ENCODE results near the gene MGA. TPM values are rescaled to one million over a fixed set of nuclear protein-coding genes. Genes with fewer than 3 reads are reported as not detected.

MGA gene
- total and polyA plus RNA-seq, 2 donors (not counting 3 experiments of a cell fraction or from before 2014, with no cell fraction given) = 4.1 to 36.5 TPM

DNA sequence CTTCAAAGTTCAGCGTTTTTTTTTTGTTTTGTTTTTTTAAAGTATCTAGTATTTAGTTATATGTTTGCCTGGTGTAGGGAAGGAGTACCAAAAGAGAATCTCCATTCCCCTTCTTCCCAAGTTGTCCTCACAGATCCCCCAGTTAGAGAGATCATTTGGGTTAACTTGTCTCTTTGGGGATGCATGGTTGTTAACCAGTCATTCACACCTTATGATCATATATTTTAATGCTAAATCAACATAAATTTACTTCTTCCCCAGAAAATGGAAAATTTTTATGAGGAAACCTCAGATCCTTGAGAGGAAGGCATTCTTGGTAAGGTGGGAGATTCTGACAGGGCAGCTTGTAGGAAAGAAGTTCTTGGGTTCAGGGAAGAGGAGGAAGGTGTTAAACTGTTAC lies 1.5 kb upstream of the MGA start:
- no TSS peak for BruUV-seq (replicated peaks)
- TF ChIP-seq MYC (IDR thresholded peaks at IDR 0.05; ENCODE audit: low read depth, low read length) (no peak), POLR2AphosphoS5 (IDR thresholded peaks at IDR 0.05; ENCODE audit: insufficient read depth, low read depth, low read length) (no peak), POLR2A (IDR thresholded peaks at IDR 0.05; ENCODE audit: low read depth, low read length) (no peak), FOS (IDR thresholded peaks at IDR 0.05; ENCODE audit: borderline replicate concordance, insufficient read depth, low read length) (no peak)
- TF ChIP-seq, protein P1, sequence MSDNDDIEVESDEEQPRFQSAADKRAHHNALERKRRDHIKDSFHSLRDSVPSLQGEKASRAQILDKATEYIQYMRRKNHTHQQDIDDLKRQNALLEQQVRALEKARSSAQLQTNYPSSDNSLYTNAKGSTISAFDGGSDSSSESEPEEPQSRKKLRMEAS (IDR thresholded peaks at IDR 0.05; ENCODE audit: insufficient read depth, insufficient read length) = no peak
- TF ChIP-seq, protein P2, sequence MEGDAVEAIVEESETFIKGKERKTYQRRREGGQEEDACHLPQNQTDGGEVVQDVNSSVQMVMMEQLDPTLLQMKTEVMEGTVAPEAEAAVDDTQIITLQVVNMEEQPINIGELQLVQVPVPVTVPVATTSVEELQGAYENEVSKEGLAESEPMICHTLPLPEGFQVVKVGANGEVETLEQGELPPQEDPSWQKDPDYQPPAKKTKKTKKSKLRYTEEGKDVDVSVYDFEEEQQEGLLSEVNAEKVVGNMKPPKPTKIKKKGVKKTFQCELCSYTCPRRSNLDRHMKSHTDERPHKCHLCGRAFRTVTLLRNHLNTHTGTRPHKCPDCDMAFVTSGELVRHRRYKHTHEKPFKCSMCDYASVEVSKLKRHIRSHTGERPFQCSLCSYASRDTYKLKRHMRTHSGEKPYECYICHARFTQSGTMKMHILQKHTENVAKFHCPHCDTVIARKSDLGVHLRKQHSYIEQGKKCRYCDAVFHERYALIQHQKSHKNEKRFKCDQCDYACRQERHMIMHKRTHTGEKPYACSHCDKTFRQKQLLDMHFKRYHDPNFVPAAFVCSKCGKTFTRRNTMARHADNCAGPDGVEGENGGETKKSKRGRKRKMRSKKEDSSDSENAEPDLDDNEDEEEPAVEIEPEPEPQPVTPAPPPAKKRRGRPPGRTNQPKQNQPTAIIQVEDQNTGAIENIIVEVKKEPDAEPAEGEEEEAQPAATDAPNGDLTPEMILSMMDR (IDR thresholded peaks at IDR 0.05; ENCODE audit: extremely low read depth in 1 of 2, insufficient read depth in 1 of 2, low read depth in 1 of 2, low read length in 2 of 2) = no peak
- Histone ChIP-seq H3K79me2 (ENCODE audit: control insufficient read depth, insufficient read depth, low read length) (peaks cover 27% of the 10 kb centered on the region), H2AFZ (ENCODE audit: low read depth, low read length) (no peak overlapping the region), H3K9me3 (replicated peaks; ENCODE audit: control insufficient read depth, insufficient read depth, low read length) (no peaks in the 10 kb centered on the region), H3K4me3 (replicated peaks in 1 of 3; ENCODE audit: insufficient read depth in 1 of 3, low read depth in 1 of 3, low read length in 3 of 3) (no peak overlapping the region), H4K20me1 (replicated peaks; ENCODE audit: control insufficient read depth, extremely low read depth, insufficient read depth, low read length) (peaks cover 4% of the 10 kb centered on the region), H3K9me1 (replicated peaks; ENCODE audit: control insufficient read depth, extremely low read depth, insufficient read depth, low read length) (no peaks in the 10 kb centered on the region), H3K4me2 (ENCODE audit: insufficient read depth, low read length) (no peak overlapping the region), H3K9ac (replicated peaks; ENCODE audit: extremely low read depth, insufficient read depth, low read length) (no peak overlapping the region), H3K36me3 (ENCODE audit: control insufficient read depth in 2 of 2, extremely low read depth in 1 of 2, insufficient read depth in 2 of 2, low read length in 2 of 2) (no peaks in the 10 kb centered on the region), H3K27me3 (ENCODE audit: control insufficient read depth in 2 of 2, insufficient read depth in 2 of 2, low read length in 2 of 2) (peaks cover 2 to 14% of the 10 kb centered on the region in 2 experiments), H3K4me1 (ENCODE audit: control insufficient read depth, extremely low read depth, insufficient read depth, low read length) (peaks cover 26% of the 10 kb centered on the region), H3K27ac (ENCODE audit: insufficient read depth, low read depth, low read length) (no peak overlapping the region)
- dilution Hi-C loops (cut with MboI; ENCODE audit: extremely low pct_ligation_motif_present, low sequenced_read_pairs) (no loop called here), intact Hi-C loops (cut with micrococcal nuclease) (no loop called here)
- ChIA-PET CTCF (no interaction called here), POLR2A (no interaction called here)
- DNase-seq (ENCODE audit: low read depth, low spot score) (no peak), FAIRE-seq (no peak)

DNA sequence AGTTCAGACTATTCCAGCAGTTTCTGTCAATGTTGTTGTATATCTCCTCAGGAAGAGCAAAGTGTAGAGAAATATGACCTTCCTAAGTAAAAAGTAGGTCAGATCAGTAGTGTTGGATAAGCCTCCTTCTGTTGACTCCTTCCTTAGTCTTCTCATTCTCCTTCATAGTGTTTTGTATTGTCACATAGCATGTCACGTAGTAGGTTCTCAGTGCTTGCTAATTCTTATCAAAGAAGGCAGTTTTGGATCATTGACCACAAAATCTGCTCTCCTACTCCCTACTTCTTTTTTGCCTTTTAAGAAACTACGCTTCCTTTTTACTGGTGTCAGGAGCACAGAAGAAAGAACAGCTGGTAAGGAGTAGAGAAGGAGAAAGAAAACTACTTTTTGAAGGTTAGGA lies 1.0 kb upstream of the MGA start:
- no peaks in the 10 kb centered on the region for H3K9me1 ChIP-seq (replicated peaks; ENCODE audit: control insufficient read depth, extremely low read depth, insufficient read depth, low read length)
- H3K9me3 ChIP-seq (replicated peaks; ENCODE audit: control insufficient read depth, insufficient read depth, low read length) = no peaks in the 10 kb centered on the region
- H3K9ac ChIP-seq (replicated peaks; ENCODE audit: extremely low read depth, insufficient read depth, low read length) = no peak overlapping the region
- no peak overlapping the region for H2AFZ ChIP-seq (ENCODE audit: low read depth, low read length)
- peaks cover 4% of the 10 kb centered on the region for H4K20me1 ChIP-seq (replicated peaks; ENCODE audit: control insufficient read depth, extremely low read depth, insufficient read depth, low read length)
- H3K4me3 ChIP-seq (replicated peaks in 1 of 3; ENCODE audit: insufficient read depth in 1 of 3, low read depth in 1 of 3, low read length in 3 of 3) = no peak overlapping the region
- peaks cover 2 to 14% of the 10 kb centered on the region in 2 experiments for H3K27me3 ChIP-seq (ENCODE audit: control insufficient read depth in 2 of 2, insufficient read depth in 2 of 2, low read length in 2 of 2)
- intact Hi-C loops (cut with micrococcal nuclease) (no loop called here), dilution Hi-C loops (cut with MboI; ENCODE audit: extremely low pct_ligation_motif_present, low sequenced_read_pairs) (no loop called here)
- H3K79me2 ChIP-seq (ENCODE audit: control insufficient read depth, insufficient read depth, low read length) = peaks cover 32% of the 10 kb centered on the region
- DNase-seq (ENCODE audit: low read depth, low spot score) = no peak
- no peak overlapping the region for H3K4me2 ChIP-seq (ENCODE audit: insufficient read depth, low read length)
- H3K27ac ChIP-seq (ENCODE audit: insufficient read depth, low read depth, low read length) = no peak overlapping the region
- ChIA-PET CTCF (interaction anchor here (0.6 to 3.0 kb wide), 2 partner anchors 55 to 73 kb away, joined by 3 to 12 read pairs; no protein-coding TSS in a partner anchor), POLR2A (no interaction called here)
- H3K36me3 ChIP-seq (ENCODE audit: control insufficient read depth in 2 of 2, extremely low read depth in 1 of 2, insufficient read depth in 2 of 2, low read length in 2 of 2) = no peaks in the 10 kb centered on the region
- FAIRE-seq = no peak
- TF ChIP-seq, protein P1 (IDR thresholded peaks at IDR 0.05; ENCODE audit: insufficient read depth, insufficient read length) = no peak
- TF ChIP-seq EZH2 (IDR thresholded peaks at IDR 0.05; ENCODE audit: borderline replicate concordance, low read depth, low read length, severe bottlenecking) (no peak), GATA2 (IDR thresholded peaks at IDR 0.05; ENCODE audit: insufficient read depth, insufficient read length, low read depth, low read length) (no peak), FOS (IDR thresholded peaks at IDR 0.05; ENCODE audit: borderline replicate concordance, insufficient read depth, low read length) (no peak), MYC (IDR thresholded peaks at IDR 0.05; ENCODE audit: low read depth, low read length) (no peak), POLR2AphosphoS5 (IDR thresholded peaks at IDR 0.05; ENCODE audit: insufficient read depth, low read depth, low read length) (no peak), POLR2A (IDR thresholded peaks at IDR 0.05; ENCODE audit: low read depth, low read length) (no peak), JUN (IDR thresholded peaks at IDR 0.05; ENCODE audit: borderline replicate concordance, insufficient read depth, insufficient read length, low read depth) (no peak)
- TF ChIP-seq, protein P2 (IDR thresholded peaks at IDR 0.05; ENCODE audit: extremely low read depth in 1 of 2, insufficient read depth in 1 of 2, low read depth in 1 of 2, low read length in 2 of 2) = no peak
- H3K4me1 ChIP-seq (ENCODE audit: control insufficient read depth, extremely low read depth, insufficient read depth, low read length) = peaks cover 26% of the 10 kb centered on the region
- no TSS peak for BruUV-seq (replicated peaks)

Measured in endothelial cell of umbilical vein (primary cell).